Measurements from ENCODE around the gene MYH3. TPM values are rescaled to one million over a fixed set of nuclear protein-coding genes. Genes with fewer than 3 reads are reported as not detected.

MYH3 gene
- total RNA-seq, 2 experiments from 2014 or later: 3.4 to 3.5 TPM

- ChIA-PET CTCF (interaction anchor here (0.6 kb wide), 1 partner anchor 77 kb away, joined by 3 read pairs; no protein-coding TSS in a partner anchor), POLR2A (no interaction called here)
Observed at GRCh38 chr17:10652984-10653659, 4.0 kb downstream of the MYH3 start.

GRCh38 chr17:10651927-10652326 lies 5.2 kb downstream of the MYH3 start:
- ChIA-PET CTCF (no interaction called here), POLR2A (no interaction called here)

GRCh38 chr17:10649602-10650001 lies 7.5 kb downstream of the MYH3 start:
- POLR2A ChIA-PET: no interaction called here
- CTCF ChIA-PET: no interaction called here

- POLR2A ChIA-PET: no interaction called here
- CTCF ChIA-PET: no interaction called here
Observed at GRCh38 chr17:10648956-10649355, 8.2 kb downstream of the MYH3 start.

- POLR2A ChIA-PET: no interaction called here
- CTCF ChIA-PET: no interaction called here
Observed at GRCh38 chr17:10648381-10648780, 8.7 kb downstream of the MYH3 start.

GRCh38 chr17:10646392-10646990 lies 10.6 kb downstream of the MYH3 start:
- POLR2A ChIA-PET: no interaction called here

GRCh38 chr17:10640475-10640874 lies 16.6 kb downstream of the MYH3 start:
- POLR2A ChIA-PET: no interaction called here
- CTCF ChIA-PET: interaction anchor here (1.2 kb wide), 1 partner anchor 23 kb away, joined by 3 read pairs; no protein-coding TSS in a partner anchor

More at GRCh38 chr17:10646392-10646990, 10.6 kb downstream of the MYH3 start:
- CTCF ChIA-PET: interaction anchor here (0.9 to 2.0 kb wide), 11 partner anchors 10 to 201 kb away, joined by 3 to 15 read pairs (median 5); partner anchors contain the start of gene MYH3

GRCh38 chr17:10638151-10638550 lies 19.0 kb downstream of the MYH3 start:
- CTCF ChIA-PET: interaction anchor here (1.2 kb wide), 1 partner anchor 21 kb away, joined by 4 read pairs; no protein-coding TSS in a partner anchor
- POLR2A ChIA-PET: no interaction called here

GRCh38 chr17:10635290-10635689 lies 21.8 kb downstream of the MYH3 start:
- CTCF ChIA-PET: no interaction called here
- POLR2A ChIA-PET: no interaction called here

- POLR2A ChIA-PET: no interaction called here
- CTCF ChIA-PET: no interaction called here
Observed at GRCh38 chr17:10633738-10634379, 23.2 kb downstream of the MYH3 start.

- CTCF ChIA-PET: interaction anchor here (1.3 to 1.6 kb wide), 3 partner anchors 14 to 65 kb away, joined by 4 to 5 read pairs (median 4); partner anchors contain the start of genes ADPRM and SCO1
- POLR2A ChIA-PET: no interaction called here
Observed at GRCh38 chr17:10631701-10632100, 25.4 kb downstream of the MYH3 start.

- POLR2A ChIA-PET: no interaction called here
Observed at GRCh38 chr17:10631048-10631700, 25.9 kb downstream of the MYH3 start.

GRCh38 chr17:10629706-10630105 lies 27.4 kb downstream of the MYH3 start:
- CTCF ChIA-PET: interaction anchor here (1.4 to 3.4 kb wide), 3 partner anchors 12 to 17 kb away, joined by 3 to 18 read pairs (median 3); no protein-coding TSS in a partner anchor
- POLR2A ChIA-PET: no interaction called here

More at GRCh38 chr17:10631048-10631700, 25.9 kb downstream of the MYH3 start:
- CTCF ChIA-PET: interaction anchor here (1.3 to 3.4 kb wide), 4 partner anchors 13 to 66 kb away, joined by 4 to 18 read pairs (median 4); partner anchors contain the start of genes ADPRM and SCO1

- ChIA-PET CTCF (interaction anchor here (1.4 to 3.4 kb wide), 4 partner anchors 11 to 18 kb away, joined by 3 to 18 read pairs (median 4); no protein-coding TSS in a partner anchor), POLR2A (no interaction called here)
Observed at GRCh38 chr17:10628756-10629155, 28.4 kb downstream of the MYH3 start.

- POLR2A ChIA-PET: interaction anchor here (0.5 kb wide), 1 partner anchor 15 kb away, joined by 5 read pairs; no protein-coding TSS in a partner anchor
- CTCF ChIA-PET: interaction anchor here (0.7 kb wide), 1 partner anchor 9 kb away, joined by 3 read pairs; no protein-coding TSS in a partner anchor
Observed at GRCh38 chr17:10626390-10626789, 30.7 kb downstream of the MYH3 start.

- CTCF ChIA-PET: no interaction called here
- POLR2A ChIA-PET: no interaction called here
Observed at GRCh38 chr17:10624969-10625368, 32.1 kb downstream of the MYH3 start.

- CTCF ChIA-PET: no interaction called here
- POLR2A ChIA-PET: no interaction called here
Observed at GRCh38 chr17:10623737-10624338, 33.3 kb downstream of the MYH3 start.

- CTCF ChIA-PET: no interaction called here
- POLR2A ChIA-PET: interaction anchor here (0.6 kb wide), 1 partner anchor 492 kb away, joined by 8 read pairs; no protein-coding TSS in a partner anchor
Observed at GRCh38 chr17:10622617-10623485, 34.3 kb downstream of the MYH3 start.
